Stomach smooth muscle (tissue), 2 donors: ENCODE measurements around the gene FBXL3.

Source experiments
- H3K27ac ChIP-seq: one replicate; pipeline ENCODE4 v1.7.0; 2013; ENCODE audit warnings: mild to moderate bottlenecking, low read length, inconsistent platforms
- H3K27me3 ChIP-seq, 2 donors: one replicate each; pipeline ENCODE4 v1.7.0; 2013; ENCODE audit warnings: low read length in 2 of 2; ENCODE audit not compliant: insufficient read depth in 2 of 2, control insufficient read depth in 1 of 2
- H3K36me3 ChIP-seq, 2 donors: one replicate each; pipeline ENCODE4 v1.7.0; 2013; ENCODE audit warnings: low read length in 2 of 2; ENCODE audit not compliant: control insufficient read depth in 2 of 2, insufficient read depth in 2 of 2
- H3K4me1 ChIP-seq: one replicate; pipeline ENCODE4 v1.7.0; 2013; ENCODE audit warnings: low read length; ENCODE audit not compliant: control insufficient read depth, insufficient read depth
- H3K4me3 ChIP-seq, 2 donors: one replicate each; pipeline ENCODE4 v1.7.0; 2013; ENCODE audit warnings: low read length in 2 of 2
- H3K9ac ChIP-seq, 2 donors: one replicate each; pipeline ENCODE4 v1.7.0; 2013; ENCODE audit warnings: low read length in 2 of 2, mild to moderate bottlenecking in 1 of 2
- H3K9me3 ChIP-seq, 2 donors: one replicate each; pipeline ENCODE4 v1.7.0; 2013; ENCODE audit warnings: low read length in 2 of 2; ENCODE audit not compliant: control insufficient read depth in 2 of 2
- donor health status: healthy.
- donor health status: Pancreatic carcinoma.

The FBXL3 gene, protein sequence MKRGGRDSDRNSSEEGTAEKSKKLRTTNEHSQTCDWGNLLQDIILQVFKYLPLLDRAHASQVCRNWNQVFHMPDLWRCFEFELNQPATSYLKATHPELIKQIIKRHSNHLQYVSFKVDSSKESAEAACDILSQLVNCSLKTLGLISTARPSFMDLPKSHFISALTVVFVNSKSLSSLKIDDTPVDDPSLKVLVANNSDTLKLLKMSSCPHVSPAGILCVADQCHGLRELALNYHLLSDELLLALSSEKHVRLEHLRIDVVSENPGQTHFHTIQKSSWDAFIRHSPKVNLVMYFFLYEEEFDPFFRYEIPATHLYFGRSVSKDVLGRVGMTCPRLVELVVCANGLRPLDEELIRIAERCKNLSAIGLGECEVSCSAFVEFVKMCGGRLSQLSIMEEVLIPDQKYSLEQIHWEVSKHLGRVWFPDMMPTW

GRCh38 chr13:77026861-77027621 is at the start of gene FBXL3:
Gene FBXL3 (minus strand): TSS chr13:77027159. CDS start chr13:77021860, 5,299 bp downstream.
- Histone ChIP-seq H3K9me3 (no peaks in the 10 kb centered on the region), H3K4me3 (peak within 1 kb of the TSS; percentile 83 to 90), H3K27ac (peak within 1 kb of the TSS; percentile 80), H3K4me1 (peaks cover 11% of the 10 kb centered on the region), H3K9ac (peak within 1 kb of the TSS; percentile 84 to 85), H3K36me3 (no peaks in the 10 kb centered on the region), H3K27me3 (no peaks in the 10 kb centered on the region)

DNA sequence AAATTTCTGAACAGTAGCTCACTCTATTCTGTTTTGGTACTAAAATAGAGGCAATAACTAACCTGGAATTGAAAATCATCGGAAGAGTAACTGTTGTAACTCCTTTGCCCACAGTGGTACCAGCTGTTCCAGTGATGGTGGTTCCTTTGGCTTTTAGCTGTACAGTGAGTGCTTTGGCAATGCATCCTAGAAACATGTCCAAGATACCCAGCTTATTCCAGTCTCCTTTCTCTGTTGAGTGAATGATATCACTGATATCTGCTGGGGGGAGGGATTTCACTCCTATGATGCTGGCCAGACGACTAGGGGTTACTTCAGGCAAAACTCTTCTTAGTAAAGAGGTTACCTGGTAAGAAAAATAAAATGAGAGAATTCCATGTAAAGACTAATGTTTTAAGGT is 40.6 kb upstream of the FBXL3 start:
- Histone ChIP-seq H3K36me3 (peaks cover 24 to 25% of the 10 kb centered on the region in 2 donors), H3K4me3 (no peak overlapping the region), H3K27ac (no peak overlapping the region), H3K4me1 (no peaks in the 10 kb centered on the region), H3K27me3 (no peaks in the 10 kb centered on the region), H3K9me3 (no peaks in the 10 kb centered on the region), H3K9ac (no peak overlapping the region)

DNA sequence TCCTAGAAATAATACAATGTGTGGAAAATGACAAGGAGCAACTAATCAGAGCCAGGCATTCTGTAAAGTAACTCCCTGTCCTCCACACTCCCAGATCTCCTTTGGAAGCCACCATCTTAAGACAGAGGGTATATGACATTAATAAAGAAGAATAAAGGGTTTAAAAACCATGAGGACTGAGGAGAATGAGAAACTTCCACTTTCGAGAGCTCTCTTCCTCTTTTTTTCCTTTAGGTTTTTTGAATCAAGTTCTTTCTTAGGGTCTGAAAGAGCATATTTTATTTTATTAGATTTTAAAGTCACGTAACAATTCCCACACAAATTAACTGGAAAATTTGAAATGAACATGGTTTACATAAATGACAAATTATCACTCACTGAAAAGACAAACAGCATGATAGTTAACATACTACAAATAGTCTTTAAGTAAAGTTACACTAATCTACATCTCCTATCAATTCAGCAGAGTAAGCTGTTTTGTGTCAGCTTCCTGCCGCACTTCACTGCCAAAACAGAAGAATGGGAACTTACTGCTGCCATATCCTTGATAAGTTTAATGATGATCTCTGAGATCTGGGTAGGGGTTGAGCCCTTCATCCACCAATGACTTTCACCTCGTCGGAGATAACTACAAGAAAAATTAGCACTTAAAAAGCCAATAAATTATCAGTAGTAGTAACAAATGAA is 38.6 kb upstream of the FBXL3 start:
- peaks cover 27 to 28% of the 10 kb centered on the region in 2 donors for H3K36me3 ChIP-seq
- H3K27me3 ChIP-seq, result no peaks in the 10 kb centered on the region
- H3K4me3 ChIP-seq, result no peak overlapping the region
- H3K27ac ChIP-seq, result no peak overlapping the region
- H3K9ac ChIP-seq, result no peak overlapping the region
- H3K4me1 ChIP-seq, result no peaks in the 10 kb centered on the region
- no peaks in the 10 kb centered on the region for H3K9me3 ChIP-seq

DNA sequence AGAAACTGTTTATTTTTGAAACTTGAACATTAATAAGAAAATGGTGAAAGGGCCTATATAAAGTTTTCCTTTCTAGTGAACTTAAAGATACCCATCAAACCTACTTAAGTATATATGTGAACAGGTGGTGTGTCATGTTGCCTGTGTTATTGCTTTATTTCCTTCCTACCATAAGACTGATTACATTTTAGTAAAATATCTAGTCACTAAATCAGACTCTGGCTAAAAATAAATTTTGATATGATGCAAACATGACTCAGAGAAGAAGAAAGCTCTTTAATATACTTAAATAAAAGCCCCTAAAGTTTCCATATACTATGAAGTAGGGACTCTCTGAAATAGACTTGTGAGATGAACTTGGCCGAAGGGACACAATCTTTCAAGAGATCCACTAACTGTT is 35.1 kb upstream of the FBXL3 start:
- no peak overlapping the region for H3K27ac ChIP-seq
- H3K4me3 ChIP-seq, result no peak overlapping the region
- H3K27me3 ChIP-seq, result no peaks in the 10 kb centered on the region
- H3K9ac ChIP-seq, result no peak overlapping the region
- peaks cover 21 to 28% of the 10 kb centered on the region in 2 donors for H3K36me3 ChIP-seq
- no peaks in the 10 kb centered on the region for H3K9me3 ChIP-seq
- no peaks in the 10 kb centered on the region for H3K4me1 ChIP-seq

DNA sequence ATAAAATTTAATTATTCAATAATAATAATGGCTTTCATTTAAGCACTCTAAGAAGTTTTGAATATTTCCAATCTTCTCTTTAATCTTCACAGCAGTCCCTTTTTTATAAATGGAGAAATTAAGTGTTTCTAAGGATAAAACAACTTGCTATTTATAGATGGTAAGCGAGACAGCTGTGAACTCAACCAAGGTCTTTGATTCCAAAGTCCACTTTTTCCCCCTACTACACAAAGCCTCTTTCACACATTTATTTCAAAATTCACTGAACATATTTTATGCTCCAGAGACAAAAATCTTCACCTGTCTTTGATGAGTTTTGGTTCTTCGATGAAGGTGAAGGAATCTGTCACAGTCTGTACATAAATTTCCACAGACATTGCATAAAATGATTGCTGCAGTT is 34.4 kb upstream of the FBXL3 start:
- no peaks in the 10 kb centered on the region for H3K27me3 ChIP-seq

GRCh38 chr13:77056886-77057285 is 29.9 kb upstream of the FBXL3 start:
- H3K4me1 ChIP-seq, result no peaks in the 10 kb centered on the region
- H3K9ac ChIP-seq, result no peak overlapping the region
- H3K27ac ChIP-seq, result no peak overlapping the region
- H3K4me3 ChIP-seq, result no peak overlapping the region
- H3K27me3 ChIP-seq, result no peaks in the 10 kb centered on the region
- H3K9me3 ChIP-seq, result no peaks in the 10 kb centered on the region
- H3K36me3 ChIP-seq, result peaks cover 32 to 42% of the 10 kb centered on the region in 2 donors

More for the DNA sequence above, 34.4 kb upstream of the FBXL3 start:
- Histone ChIP-seq H3K27ac (no peak overlapping the region), H3K9me3 (no peaks in the 10 kb centered on the region), H3K4me3 (no peak overlapping the region), H3K4me1 (no peaks in the 10 kb centered on the region), H3K9ac (no peak overlapping the region), H3K36me3 (peaks cover 28 to 33% of the 10 kb centered on the region in 2 donors)

GRCh38 chr13:77056382-77056781 is 29.4 kb upstream of the FBXL3 start:
- Histone ChIP-seq H3K27me3 (no peaks in the 10 kb centered on the region), H3K9ac (no peak overlapping the region), H3K4me3 (no peak overlapping the region), H3K36me3 (peaks cover 33 to 45% of the 10 kb centered on the region in 2 donors), H3K9me3 (no peaks in the 10 kb centered on the region), H3K4me1 (no peaks in the 10 kb centered on the region), H3K27ac (no peak overlapping the region)

GRCh38 chr13:77055158-77055557 is 28.2 kb upstream of the FBXL3 start:
- no peak overlapping the region for H3K4me3 ChIP-seq
- peaks cover 38 to 52% of the 10 kb centered on the region in 2 donors for H3K36me3 ChIP-seq
- no peak overlapping the region for H3K9ac ChIP-seq

GRCh38 chr13:77053192-77053591 is 26.2 kb upstream of the FBXL3 start:
- H3K9me3 ChIP-seq, result no peaks in the 10 kb centered on the region
- no peaks in the 10 kb centered on the region for H3K4me1 ChIP-seq
- no peaks in the 10 kb centered on the region for H3K27me3 ChIP-seq
- H3K36me3 ChIP-seq, result peaks cover 37 to 53% of the 10 kb centered on the region in 2 donors
- H3K27ac ChIP-seq, result no peak overlapping the region
- no peak overlapping the region for H3K4me3 ChIP-seq
- H3K9ac ChIP-seq, result no peak overlapping the region

More at GRCh38 chr13:77055158-77055557, 28.2 kb upstream of the FBXL3 start:
- H3K4me1 ChIP-seq, result no peaks in the 10 kb centered on the region
- H3K27ac ChIP-seq, result no peak overlapping the region
- H3K27me3 ChIP-seq, result no peaks in the 10 kb centered on the region
- no peaks in the 10 kb centered on the region for H3K9me3 ChIP-seq

DNA sequence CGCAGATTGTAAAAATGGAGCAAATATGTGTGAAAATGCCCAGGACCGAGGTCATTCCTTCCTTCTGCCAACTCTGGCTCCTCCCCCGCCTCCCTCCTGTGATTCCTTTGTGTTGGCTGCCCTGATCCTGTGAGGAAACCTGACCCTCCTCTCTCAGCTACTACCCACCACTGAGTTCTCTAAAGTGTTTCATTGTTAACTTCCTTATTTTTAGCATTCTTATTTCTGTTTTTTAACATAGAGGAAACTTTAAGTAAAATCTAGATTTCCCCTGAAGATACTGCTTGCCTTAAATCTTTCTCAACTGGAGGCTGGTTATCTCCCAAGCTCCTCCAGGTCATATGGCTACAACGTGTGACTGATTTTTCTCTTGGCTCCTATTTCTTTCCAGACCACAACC is 21.7 kb upstream of the FBXL3 start:
- no peaks in the 10 kb centered on the region for H3K9me3 ChIP-seq
- H3K36me3 ChIP-seq, result peaks cover 18 to 25% of the 10 kb centered on the region in 2 donors
- no peak overlapping the region for H3K4me3 ChIP-seq
- no peak overlapping the region for H3K9ac ChIP-seq
- no peaks in the 10 kb centered on the region for H3K4me1 ChIP-seq
- no peaks in the 10 kb centered on the region for H3K27me3 ChIP-seq
- H3K27ac ChIP-seq, result no peak overlapping the region
